HepG2 (cell line): ENCODE data around the gene MTHFS. TPM values are rescaled to one million over a fixed set of nuclear protein-coding genes. Genes with fewer than 3 reads are reported as not detected.

Source experiments
- DNMT1 ChIP-seq: sonication (generic); formaldehyde crosslinking; IDR thresholded peaks from 2 replicates; pipeline ENCODE4 v1.5.1; 2020; ENCODE audit warnings: mild to moderate bottlenecking, missing genetic modification reagents
- GLI4 ChIP-seq: sonication (generic); formaldehyde crosslinking; IDR thresholded peaks from 2 replicates; pipeline ENCODE4 v1.5.1; 2020; ENCODE audit warnings: missing genetic modification reagents, mild to moderate bottlenecking, moderate library complexity, borderline replicate concordance
- GPBP1L1 ChIP-seq: sonication (generic); formaldehyde crosslinking; IDR thresholded peaks from 2 replicates; pipeline ENCODE4 v1.5.0; 2020; ENCODE audit warnings: mild to moderate bottlenecking, missing genetic modification reagents
- HMGXB4 ChIP-seq, 2 experiments: sonication (generic) in 1 of 2; formaldehyde crosslinking in 1 of 2; IDR thresholded peaks; 2 replicates each; pipeline versions ENCODE4 v1.4.0 to v1.6.1; 2018 to 2020; ENCODE audit warnings: missing genetic modification reagents in 2 of 2, borderline replicate concordance in 1 of 2, low read depth in 1 of 2, mild to moderate bottlenecking in 1 of 2, missing biosample characterization in 1 of 2
- HOXA5 ChIP-seq: sonication (generic); formaldehyde crosslinking; IDR thresholded peaks from 2 replicates; pipeline ENCODE4 v1.4.0; 2020; ENCODE audit warnings: missing genetic modification reagents
- ISL2 ChIP-seq: sonication (generic); formaldehyde crosslinking; IDR thresholded peaks from 2 replicates; pipeline ENCODE4 v1.5.0; 2020; ENCODE audit warnings: missing genetic modification reagents
- KDM3A ChIP-seq: IDR thresholded peaks from 2 replicates; pipeline ENCODE4 v1.6.1; 2018; ENCODE audit warnings: low read depth, missing compliant biosample characterization
- KLF13 ChIP-seq: sonication (generic); formaldehyde crosslinking; IDR thresholded peaks from 2 replicates; pipeline ENCODE4 v1.4.0; 2020; ENCODE audit warnings: mild to moderate bottlenecking, missing genetic modification reagents
- MEIS2 ChIP-seq: sonication (generic); formaldehyde crosslinking; IDR thresholded peaks from 2 replicates; pipeline ENCODE4 v1.9.0; 2021; ENCODE audit warnings: mild to moderate bottlenecking, missing genetic modification reagents
- TEAD2 ChIP-seq: sonication (generic); formaldehyde crosslinking; IDR thresholded peaks from 2 replicates; pipeline ENCODE4 v1.9.0; 2021; ENCODE audit warnings: missing genetic modification reagents
- U2AF1 ChIP-seq: fragments of 200-400 bp; formaldehyde crosslinking; optimal IDR thresholded peaks from 2 replicates; pipeline ENCODE3; 2017; ENCODE audit warnings: mild to moderate bottlenecking, low read depth, low read length
- ZBTB7A ChIP-seq: sonication (generic); formaldehyde crosslinking; IDR thresholded peaks from 2 replicates; pipeline ENCODE4 v1.8.0; 2022; ENCODE audit warnings: mild to moderate bottlenecking, missing genetic modification reagents
- ZNF296 ChIP-seq: sonication (generic); formaldehyde crosslinking; conservative IDR thresholded peaks from 2 replicates; pipeline ENCODE4 v1.5.0; 2020; ENCODE audit warnings: mild to moderate bottlenecking, missing genetic modification reagents
- ZNF317 ChIP-seq: sonication (generic); formaldehyde crosslinking; IDR thresholded peaks from 2 replicates; pipeline ENCODE4 v1.5.0; 2020; ENCODE audit warnings: mild to moderate bottlenecking, missing genetic modification reagents
- ZNF550 ChIP-seq: sonication (generic); formaldehyde crosslinking; IDR thresholded peaks from 2 replicates; pipeline ENCODE4 v1.4.0; 2020; ENCODE audit warnings: mild to moderate bottlenecking, missing genetic modification reagents, borderline replicate concordance
- ZNF597 ChIP-seq: sonication (generic); formaldehyde crosslinking; IDR thresholded peaks from 2 replicates; pipeline ENCODE4 v1.5.0; 2020; ENCODE audit warnings: missing genetic modification reagents
- ZNF747 ChIP-seq: sonication (generic); formaldehyde crosslinking; IDR thresholded peaks from 2 replicates; pipeline ENCODE4 v1.8.1; 2023; ENCODE audit warnings: missing genetic modification reagents, mild to moderate bottlenecking, borderline replicate concordance
- ZSCAN21 ChIP-seq: sonication (generic); formaldehyde crosslinking; IDR thresholded peaks from 2 replicates; pipeline ENCODE4 v1.8.0; 2022; ENCODE audit warnings: mild to moderate bottlenecking, missing genetic modification reagents, moderate library complexity, borderline replicate concordance
- polyA plus RNA-seq, 8 experiments: library from polyadenylated mRNA; depleted of rRNA in 3 of 8; stranded (reverse) in 7 of 8; unstranded in 1 of 8; fragments of >200 nt; fragmentation: Illumina TruSeq in 4 of 8; extraction: Trizol in 4 of 8; gene quantifications; 2 replicates each; pipeline versions ENCODE4 v1.2.1 to v1.2.3, GENCODE V29; 2011 to 2016; ENCODE audit warnings: low read depth in 4 of 8, missing spikeins in 1 of 8, mixed read lengths in 1 of 8; ENCODE audit not compliant: insufficient read depth in 1 of 8
- total RNA-seq, 5 experiments: library from RNA; depleted of rRNA; stranded (reverse); fragments of >200 nt; fragmentation: Illumina TruSeq; extraction: Trizol; gene quantifications; 2 replicates each; pipeline ENCODE4 v1.2.3, GENCODE V29; 2016; ENCODE audit warnings: low read depth in 1 of 5
- TF ChIP-seq, protein P1 (sequence below): sonication (generic); formaldehyde crosslinking; IDR thresholded peaks from 2 replicates; pipeline ENCODE4 v1.4.0; 2020; ENCODE audit warnings: mild to moderate bottlenecking, missing genetic modification reagents
- TF ChIP-seq, protein P2 (sequence below): sonication (generic); formaldehyde crosslinking; conservative IDR thresholded peaks from 2 replicates; pipeline ENCODE4 v1.4.0; 2020; ENCODE audit warnings: mild to moderate bottlenecking, missing genetic modification reagents, moderate library complexity

MTHFS gene
- total and polyA plus RNA-seq, 2 of the 13 experiments (the other 11 are each of a cell fraction or from before 2014, with no cell fraction given), result 37.0 to 49.7 TPM

- TF ChIP-seq, protein P1, sequence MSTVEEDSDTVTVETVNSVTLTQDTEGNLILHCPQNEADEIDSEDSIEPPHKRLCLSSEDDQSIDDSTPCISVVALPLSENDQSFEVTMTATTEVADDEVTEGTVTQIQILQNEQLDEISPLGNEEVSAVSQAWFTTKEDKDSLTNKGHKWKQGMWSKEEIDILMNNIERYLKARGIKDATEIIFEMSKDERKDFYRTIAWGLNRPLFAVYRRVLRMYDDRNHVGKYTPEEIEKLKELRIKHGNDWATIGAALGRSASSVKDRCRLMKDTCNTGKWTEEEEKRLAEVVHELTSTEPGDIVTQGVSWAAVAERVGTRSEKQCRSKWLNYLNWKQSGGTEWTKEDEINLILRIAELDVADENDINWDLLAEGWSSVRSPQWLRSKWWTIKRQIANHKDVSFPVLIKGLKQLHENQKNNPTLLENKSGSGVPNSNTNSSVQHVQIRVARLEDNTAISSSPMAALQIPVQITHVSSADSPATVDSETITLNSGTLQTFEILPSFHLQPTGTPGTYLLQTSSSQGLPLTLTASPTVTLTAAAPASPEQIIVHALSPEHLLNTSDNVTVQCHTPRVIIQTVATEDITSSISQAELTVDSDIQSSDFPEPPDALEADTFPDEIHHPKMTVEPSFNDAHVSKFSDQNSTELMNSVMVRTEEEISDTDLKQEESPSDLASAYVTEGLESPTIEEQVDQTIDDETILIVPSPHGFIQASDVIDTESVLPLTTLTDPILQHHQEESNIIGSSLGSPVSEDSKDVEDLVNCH (CRISPR knock-in tag), result no peak
- TF ChIP-seq ZSCAN21 (CRISPR knock-in tag) (0 out of 2 replicates have a peak, but pooled peaks have one; percentile 6), ISL2 (CRISPR knock-in tag) (0 out of 2 replicates have a peak, but pooled peaks have one; percentile 11), ZNF747 (CRISPR knock-in tag) (0 out of 2 replicates have a peak, but pooled peaks have one; percentile 51), ZNF550 (CRISPR knock-in tag) (no peak), TEAD2 (CRISPR knock-in tag) (no peak), HOXA5 (CRISPR knock-in tag) (peak; percentile 20; the same call in 1 of the 2 replicates), GPBP1L1 (CRISPR knock-in tag) (no peak), GLI4 (peak; percentile 73; the same call in 1 of the 2 replicates), KDM3A (CRISPR knock-in tag) (no peak), ZNF597 (CRISPR knock-in tag) (no peak), HMGXB4 (CRISPR knock-in tag; IDR thresholded peaks at IDR 0.05; ENCODE audit: borderline replicate concordance in 1 of 2, low read depth in 1 of 2) (no peak; a peak in 1 of 4 replicates), ZNF317 (CRISPR knock-in tag) (no peak), U2AF1 (peak; percentile 11), MEIS2 (CRISPR knock-in tag) (peak; percentile 15; the same call in 1 of the 2 replicates), ZBTB7A (no peak), ZNF296 (no peak), KLF13 (CRISPR knock-in tag) (no peak), DNMT1 (0 out of 2 replicates have a peak, but pooled peaks have one; percentile 47)
- TF ChIP-seq, protein P2, sequence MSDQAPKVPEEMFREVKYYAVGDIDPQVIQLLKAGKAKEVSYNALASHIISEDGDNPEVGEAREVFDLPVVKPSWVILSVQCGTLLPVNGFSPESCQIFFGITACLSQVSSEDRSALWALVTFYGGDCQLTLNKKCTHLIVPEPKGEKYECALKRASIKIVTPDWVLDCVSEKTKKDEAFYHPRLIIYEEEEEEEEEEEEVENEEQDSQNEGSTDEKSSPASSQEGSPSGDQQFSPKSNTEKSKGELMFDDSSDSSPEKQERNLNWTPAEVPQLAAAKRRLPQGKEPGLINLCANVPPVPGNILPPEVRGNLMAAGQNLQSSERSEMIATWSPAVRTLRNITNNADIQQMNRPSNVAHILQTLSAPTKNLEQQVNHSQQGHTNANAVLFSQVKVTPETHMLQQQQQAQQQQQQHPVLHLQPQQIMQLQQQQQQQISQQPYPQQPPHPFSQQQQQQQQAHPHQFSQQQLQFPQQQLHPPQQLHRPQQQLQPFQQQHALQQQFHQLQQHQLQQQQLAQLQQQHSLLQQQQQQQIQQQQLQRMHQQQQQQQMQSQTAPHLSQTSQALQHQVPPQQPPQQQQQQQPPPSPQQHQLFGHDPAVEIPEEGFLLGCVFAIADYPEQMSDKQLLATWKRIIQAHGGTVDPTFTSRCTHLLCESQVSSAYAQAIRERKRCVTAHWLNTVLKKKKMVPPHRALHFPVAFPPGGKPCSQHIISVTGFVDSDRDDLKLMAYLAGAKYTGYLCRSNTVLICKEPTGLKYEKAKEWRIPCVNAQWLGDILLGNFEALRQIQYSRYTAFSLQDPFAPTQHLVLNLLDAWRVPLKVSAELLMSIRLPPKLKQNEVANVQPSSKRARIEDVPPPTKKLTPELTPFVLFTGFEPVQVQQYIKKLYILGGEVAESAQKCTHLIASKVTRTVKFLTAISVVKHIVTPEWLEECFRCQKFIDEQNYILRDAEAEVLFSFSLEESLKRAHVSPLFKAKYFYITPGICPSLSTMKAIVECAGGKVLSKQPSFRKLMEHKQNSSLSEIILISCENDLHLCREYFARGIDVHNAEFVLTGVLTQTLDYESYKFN (CRISPR knock-in tag), result no peak
Measured at GRCh38 chr15:79923079-79923514, 26.3 kb upstream of the MTHFS start (continued).
